Duodenal mucosa (tissue), 2 donors: ENCODE results near the gene LRRC3B.

ENCODE experiments used
- H3K27ac ChIP-seq: one replicate; pipeline ENCODE4 v1.7.0; 2013; ENCODE audit warnings: low read depth, low read length
- H3K27me3 ChIP-seq, 2 donors: one replicate each; pipeline ENCODE4 v1.7.0; 2013; ENCODE audit warnings: low read length in 2 of 2, control low read depth in 1 of 2; ENCODE audit not compliant: insufficient read depth in 2 of 2, control insufficient read depth in 1 of 2
- H3K36me3 ChIP-seq, 2 donors: one replicate each; pipeline ENCODE4 v1.7.0; 2013; ENCODE audit warnings: low read length in 2 of 2, control low read depth in 1 of 2; ENCODE audit not compliant: insufficient read depth in 2 of 2, control insufficient read depth in 1 of 2
- H3K4me1 ChIP-seq, 2 donors: one replicate each; pipeline ENCODE4 v1.7.0; 2013; ENCODE audit warnings: low read length in 2 of 2, control low read depth in 1 of 2; ENCODE audit not compliant: insufficient read depth in 2 of 2, control insufficient read depth in 1 of 2
- H3K4me3 ChIP-seq, 2 donors: one replicate each; pipeline ENCODE4 v1.7.0; 2013; ENCODE audit warnings: low read length in 2 of 2, low read depth in 1 of 2
- H3K9ac ChIP-seq, 2 donors: one replicate each; pipeline ENCODE4 v1.7.0; 2013; ENCODE audit warnings: low read length in 2 of 2, low read depth in 1 of 2
- H3K9me3 ChIP-seq, 2 donors: one replicate each; pipeline ENCODE4 v1.7.0; 2013; ENCODE audit warnings: low read length in 2 of 2, control low read depth in 1 of 2; ENCODE audit not compliant: control insufficient read depth in 1 of 2

LRRC3B gene

GRCh38 chr3:26630669-26631389 lies 8.3 kb downstream of the LRRC3B start:
- no peak overlapping the region for H3K9ac ChIP-seq
- no peak overlapping the region for H3K4me3 ChIP-seq
- no peaks in the 10 kb centered on the region for H3K36me3 ChIP-seq
- H3K27me3 ChIP-seq: no peaks in the 10 kb centered on the region
- H3K9me3 ChIP-seq: peaks cover 3 to 7% of the 10 kb centered on the region in 2 donors
- no peaks in the 10 kb centered on the region for H3K4me1 ChIP-seq
- no peak overlapping the region for H3K27ac ChIP-seq

- H3K4me3 ChIP-seq: no peak overlapping the region
- no peaks in the 10 kb centered on the region for H3K27me3 ChIP-seq
- H3K4me1 ChIP-seq: no peaks in the 10 kb centered on the region
- no peak overlapping the region for H3K9ac ChIP-seq
- peaks cover 3 to 7% of the 10 kb centered on the region in 2 donors for H3K9me3 ChIP-seq
- H3K36me3 ChIP-seq: no peaks in the 10 kb centered on the region
- H3K27ac ChIP-seq: no peak overlapping the region
Observed at GRCh38 chr3:26631390-26631738, 8.8 kb downstream of the LRRC3B start.

GRCh38 chr3:26634601-26635000 lies 12.0 kb downstream of the LRRC3B start:
- peaks cover 3 to 11% of the 10 kb centered on the region in 2 donors for H3K9me3 ChIP-seq
- H3K36me3 ChIP-seq: no peaks in the 10 kb centered on the region
- H3K4me1 ChIP-seq: no peaks in the 10 kb centered on the region

GRCh38 chr3:26636096-26636727 lies 13.6 kb downstream of the LRRC3B start:
- H3K9ac ChIP-seq: no peak overlapping the region
- H3K36me3 ChIP-seq: no peaks in the 10 kb centered on the region
- H3K4me3 ChIP-seq: no peak overlapping the region
- H3K4me1 ChIP-seq: no peaks in the 10 kb centered on the region
- no peaks in the 10 kb centered on the region for H3K27me3 ChIP-seq
- no peak overlapping the region for H3K27ac ChIP-seq
- peaks cover 3 to 14% of the 10 kb centered on the region in 2 donors for H3K9me3 ChIP-seq

More at GRCh38 chr3:26634601-26635000, 12.0 kb downstream of the LRRC3B start:
- Histone ChIP-seq H3K27me3 (no peaks in the 10 kb centered on the region), H3K4me3 (no peak overlapping the region), H3K27ac (no peak overlapping the region), H3K9ac (no peak overlapping the region)

- no peak overlapping the region for H3K4me3 ChIP-seq
- H3K27ac ChIP-seq: no peak overlapping the region
- H3K9me3 ChIP-seq: peaks cover under 1 to 10% of the 10 kb centered on the region in 2 donors
- no peak overlapping the region for H3K9ac ChIP-seq
- H3K27me3 ChIP-seq: no peaks in the 10 kb centered on the region
- H3K36me3 ChIP-seq: no peaks in the 10 kb centered on the region
- H3K4me1 ChIP-seq: no peaks in the 10 kb centered on the region
Observed at GRCh38 chr3:26637698-26638097, 15.1 kb downstream of the LRRC3B start.

GRCh38 chr3:26638113-26638512 lies 15.5 kb downstream of the LRRC3B start:
- no peak overlapping the region for H3K27ac ChIP-seq
- no peaks in the 10 kb centered on the region for H3K36me3 ChIP-seq
- H3K9ac ChIP-seq: no peak overlapping the region
- peaks cover 0 to 10% of the 10 kb centered on the region in 2 donors for H3K9me3 ChIP-seq
- H3K4me1 ChIP-seq: no peaks in the 10 kb centered on the region
- no peak overlapping the region for H3K4me3 ChIP-seq
- H3K27me3 ChIP-seq: no peaks in the 10 kb centered on the region

GRCh38 chr3:26639339-26639738 lies 16.8 kb downstream of the LRRC3B start:
- peaks cover 0 to 10% of the 10 kb centered on the region in 2 donors for H3K9me3 ChIP-seq
- no peak overlapping the region for H3K27ac ChIP-seq
- H3K9ac ChIP-seq: no peak overlapping the region
- no peak overlapping the region for H3K4me3 ChIP-seq
- no peaks in the 10 kb centered on the region for H3K27me3 ChIP-seq
- no peaks in the 10 kb centered on the region for H3K36me3 ChIP-seq
- no peaks in the 10 kb centered on the region for H3K4me1 ChIP-seq

- no peaks in the 10 kb centered on the region for H3K9me3 ChIP-seq
- H3K4me3 ChIP-seq: no peak overlapping the region
- no peaks in the 10 kb centered on the region for H3K27me3 ChIP-seq
- H3K36me3 ChIP-seq: no peaks in the 10 kb centered on the region
- no peak overlapping the region for H3K27ac ChIP-seq
- no peak overlapping the region for H3K9ac ChIP-seq
- H3K4me1 ChIP-seq: no peaks in the 10 kb centered on the region
Observed at GRCh38 chr3:26647078-26647477, 24.5 kb downstream of the LRRC3B start.

GRCh38 chr3:26648461-26648860 lies 25.9 kb downstream of the LRRC3B start:
- Histone ChIP-seq H3K9me3 (no peaks in the 10 kb centered on the region), H3K4me1 (no peaks in the 10 kb centered on the region), H3K27me3 (no peaks in the 10 kb centered on the region), H3K36me3 (no peaks in the 10 kb centered on the region), H3K27ac (no peak overlapping the region), H3K9ac (no peak overlapping the region), H3K4me3 (no peak overlapping the region)

- no peak overlapping the region for H3K27ac ChIP-seq
- no peaks in the 10 kb centered on the region for H3K9me3 ChIP-seq
- H3K4me1 ChIP-seq: no peaks in the 10 kb centered on the region
- no peak overlapping the region for H3K9ac ChIP-seq
- no peaks in the 10 kb centered on the region for H3K36me3 ChIP-seq
- no peak overlapping the region for H3K4me3 ChIP-seq
- no peaks in the 10 kb centered on the region for H3K27me3 ChIP-seq
Observed at GRCh38 chr3:26652164-26652563, 29.6 kb downstream of the LRRC3B start.
